Measurements from ENCODE around the gene DIAPH1.
A peak's percentile ranks its signal among the peaks of the same experiment; 100 is the strongest.

DIAPH1 gene

DNA sequence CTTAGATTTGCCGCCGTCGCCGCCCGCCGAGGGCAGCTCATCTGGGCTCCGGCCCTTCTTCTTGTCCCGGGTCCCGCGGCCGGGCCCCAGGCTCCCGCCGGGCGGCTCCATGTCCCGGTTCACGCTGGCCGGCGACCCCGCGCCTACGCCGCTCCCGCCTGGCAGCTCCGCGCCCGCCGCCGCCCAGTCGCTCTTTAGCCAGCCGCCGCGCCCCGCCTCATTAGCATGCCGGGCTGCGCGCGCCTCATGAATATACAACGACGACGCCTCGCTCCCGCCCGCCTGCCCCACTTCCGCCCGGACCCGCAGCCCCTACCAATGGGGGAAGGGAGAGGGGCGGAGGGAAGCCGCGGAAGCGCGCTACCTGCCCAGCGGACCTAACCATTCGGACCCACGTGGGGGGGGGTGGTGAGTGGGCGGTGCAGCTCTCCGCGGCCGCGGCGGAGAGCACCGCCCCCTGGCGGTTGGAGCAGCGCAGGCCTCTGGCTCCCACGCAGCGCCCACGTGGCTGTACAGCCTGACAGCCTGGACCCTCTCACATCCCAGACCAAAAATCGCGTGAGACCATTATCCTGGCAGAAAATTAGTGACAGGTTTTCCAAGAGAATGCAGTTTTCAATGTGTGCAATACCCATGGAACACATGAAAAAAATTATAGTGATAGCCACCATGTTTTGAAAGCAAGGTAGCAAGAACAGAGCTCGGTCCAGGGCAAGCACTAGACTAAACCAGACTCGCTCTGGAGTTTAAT lies at the start of gene DIAPH1:
Gene DIAPH1, minus strand, starts transcription at position 197 of the 751 bp plus-strand sequence. Its CDS starts 86 bp downstream, at position 111.
- DNase-seq = peak; percentile 88

DNA sequence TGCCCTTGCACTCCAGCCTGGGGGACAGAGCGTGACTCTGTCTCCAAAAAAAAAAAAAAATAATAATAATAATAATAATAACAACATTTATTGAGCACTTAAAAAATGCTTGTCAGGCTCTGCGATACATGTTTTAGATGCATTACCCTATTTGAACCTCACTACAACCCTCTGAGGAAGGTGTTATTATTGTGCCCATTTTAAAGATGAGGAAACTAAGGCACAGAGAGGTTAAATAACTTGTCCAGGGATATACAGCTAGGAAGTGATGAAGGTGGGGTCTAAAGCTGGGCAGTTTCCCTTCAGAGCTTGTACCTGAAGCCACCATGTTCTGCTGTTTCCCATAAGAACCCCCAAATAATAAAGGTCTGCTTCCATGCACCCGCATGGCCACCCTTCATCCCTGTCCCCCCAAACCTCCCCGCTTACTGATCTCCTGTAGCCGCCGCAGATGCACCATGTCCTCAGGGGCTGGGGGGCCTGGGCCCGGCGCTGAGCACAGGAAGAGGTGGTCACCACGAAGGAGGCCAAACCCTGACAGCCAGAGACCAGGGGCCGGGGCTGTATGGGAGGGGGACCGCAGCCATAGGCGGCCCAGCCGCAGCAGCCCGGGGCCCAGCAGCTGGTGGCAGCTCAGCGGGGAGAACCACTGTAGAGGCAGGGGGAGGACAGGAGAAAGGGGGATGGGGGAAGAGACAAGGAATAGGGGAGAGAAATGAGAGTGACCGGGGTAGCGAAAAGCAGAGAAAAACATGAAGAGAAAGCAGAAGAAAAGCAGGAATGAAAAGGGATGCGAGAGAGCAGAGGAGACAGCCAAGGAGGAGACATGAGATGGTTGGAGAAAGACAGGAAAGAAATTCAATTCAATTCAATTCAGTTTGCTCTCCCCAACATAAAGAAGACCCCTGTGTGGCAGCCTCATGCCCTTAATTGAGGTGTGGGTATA lies 47.5 kb upstream of the DIAPH1 start:
- no peak for DNase-seq

DNA sequence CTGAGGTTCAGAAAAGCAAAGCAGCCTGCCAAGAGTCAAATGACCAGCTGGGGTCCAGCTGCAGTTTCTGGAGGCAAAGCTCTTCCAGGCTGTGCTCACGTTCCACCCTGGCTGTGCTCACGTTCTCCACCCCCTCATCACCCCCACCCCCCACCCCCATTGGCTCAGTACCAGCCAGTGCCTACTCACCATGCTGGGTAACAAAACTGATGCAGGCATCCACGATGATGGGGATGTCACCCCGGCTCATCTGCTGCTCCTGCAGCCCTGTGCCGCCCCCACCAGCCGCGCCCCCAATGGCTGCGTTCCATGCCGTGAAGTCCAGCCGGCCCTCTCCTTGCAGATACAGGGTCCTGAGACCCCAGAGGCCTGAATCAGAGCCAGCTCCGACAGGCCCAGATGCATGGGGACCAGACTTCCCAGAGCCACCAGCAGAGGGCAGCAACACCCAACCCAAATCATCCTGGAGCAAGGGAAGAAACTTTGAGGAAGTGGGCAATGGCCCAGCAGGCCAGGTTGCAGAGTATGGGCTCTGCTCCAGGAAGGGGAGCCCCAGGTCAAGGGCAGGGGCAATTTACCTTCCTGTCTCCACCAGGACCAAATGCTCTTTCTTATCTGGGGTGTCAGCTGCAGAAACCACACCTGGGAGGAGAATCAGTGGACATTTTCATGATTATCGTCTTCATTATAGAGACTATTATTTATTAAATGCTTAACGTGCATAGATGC lies 46.1 kb upstream of the DIAPH1 start:
- DNase-seq = peak; percentile 34

DNA sequence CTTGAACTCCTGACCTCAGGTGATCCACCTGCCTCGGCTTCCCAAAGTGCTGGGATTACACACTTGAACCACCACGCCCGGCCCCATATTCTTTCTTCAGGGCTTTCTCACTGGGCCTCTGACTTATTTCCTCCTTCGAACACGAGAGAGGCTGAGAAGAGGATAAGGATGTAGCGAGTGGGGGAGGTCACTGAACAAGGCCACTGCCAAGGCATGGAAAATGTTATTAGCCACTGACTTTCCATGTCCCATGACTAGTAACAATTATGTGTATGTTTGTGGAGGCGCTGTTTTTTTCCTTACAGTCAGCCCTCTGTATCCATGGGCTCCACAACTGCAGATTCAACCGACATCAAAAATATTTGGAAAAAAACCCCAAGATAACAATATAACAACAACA lies 44.7 kb upstream of the DIAPH1 start:
- no peak for DNase-seq

DNA sequence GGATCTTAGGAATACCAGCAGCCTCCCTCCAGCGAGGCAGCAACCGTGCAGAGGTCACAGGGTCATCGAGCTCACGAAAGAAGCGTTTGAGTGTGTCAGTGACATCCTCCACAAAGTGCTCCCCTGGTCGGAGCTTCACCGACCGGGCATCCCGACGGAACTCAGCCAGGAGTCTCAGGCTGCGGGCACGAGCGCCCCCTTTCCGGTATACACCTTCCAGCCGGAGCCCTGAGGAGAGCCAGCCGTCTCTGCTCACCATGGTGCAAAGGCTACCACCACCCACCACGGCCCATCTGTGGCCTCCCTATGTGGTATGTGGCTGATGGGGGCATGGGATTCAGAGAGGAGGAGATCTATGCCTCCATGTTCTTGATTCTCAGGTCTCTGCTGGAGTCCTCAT lies 43.2 kb upstream of the DIAPH1 start:
- DNase-seq = no peak

DNA sequence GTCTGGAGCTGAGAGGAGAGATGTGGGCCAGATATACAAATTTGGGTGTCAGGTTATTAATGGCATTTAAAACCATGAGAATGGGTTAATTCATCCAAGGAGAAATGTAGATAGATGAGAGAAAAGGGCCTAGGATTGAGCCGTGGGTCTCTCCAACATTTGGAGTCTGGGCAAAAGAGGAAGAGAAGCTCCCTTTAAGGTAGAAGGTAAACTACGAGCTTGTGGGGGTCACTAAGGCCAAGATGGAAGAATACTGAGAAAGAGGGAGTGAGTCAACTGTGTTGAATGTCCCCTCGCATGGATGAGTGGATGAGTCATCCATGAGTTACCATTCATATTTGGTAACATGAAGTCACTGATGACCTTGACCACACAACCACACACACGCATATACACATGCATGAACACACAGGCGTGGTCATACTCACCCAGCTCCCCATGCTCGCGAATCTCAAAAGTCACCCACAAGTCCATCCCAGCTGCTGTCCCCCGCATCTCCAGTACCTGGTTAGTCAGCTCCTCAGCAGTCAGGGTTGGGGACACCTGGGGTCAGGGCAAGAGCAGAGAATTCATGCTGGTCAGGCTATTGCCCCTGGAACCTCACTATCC lies 39.2 kb upstream of the DIAPH1 start:
- no peak for DNase-seq

DNA sequence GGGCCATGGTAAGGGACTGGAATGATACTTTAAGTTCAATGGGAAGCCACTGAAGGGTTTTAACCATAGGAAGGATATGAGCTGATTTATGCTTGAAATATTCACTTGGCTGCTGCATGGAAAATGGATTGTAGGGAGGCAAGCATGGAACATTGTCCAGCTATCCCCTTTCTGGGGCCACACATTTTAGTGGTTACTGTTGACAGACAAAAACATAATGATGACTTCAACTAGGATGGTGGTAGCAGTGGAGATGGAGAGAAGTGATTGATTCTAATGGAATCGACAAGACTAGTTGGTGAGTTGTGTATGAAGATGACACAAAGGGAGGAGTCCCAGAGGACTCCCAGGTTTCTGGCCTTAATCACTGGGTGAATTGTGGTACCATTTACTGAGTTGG lies 38.6 kb upstream of the DIAPH1 start:
- DNase-seq = no peak

DNA sequence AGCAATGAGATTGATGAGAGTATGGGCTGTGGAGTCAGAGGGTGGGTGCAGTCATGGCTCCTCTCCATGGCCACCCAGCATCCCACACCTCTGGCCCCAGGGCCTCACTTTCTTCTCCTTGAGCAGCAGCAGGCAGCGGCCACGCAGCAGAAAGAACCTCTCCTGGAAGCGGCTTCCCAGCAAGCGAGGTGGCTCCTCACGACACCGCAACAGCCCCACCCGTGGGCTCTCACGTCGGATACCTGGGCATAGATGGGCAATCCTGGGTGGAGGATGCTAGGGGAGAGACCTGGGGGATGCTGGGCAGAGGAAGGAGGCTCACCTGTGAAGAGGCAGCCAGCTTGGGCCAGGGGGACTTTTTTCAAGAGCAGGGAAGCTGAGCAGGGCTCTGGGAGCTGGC lies 37.6 kb upstream of the DIAPH1 start:
- no peak for DNase-seq

DNA sequence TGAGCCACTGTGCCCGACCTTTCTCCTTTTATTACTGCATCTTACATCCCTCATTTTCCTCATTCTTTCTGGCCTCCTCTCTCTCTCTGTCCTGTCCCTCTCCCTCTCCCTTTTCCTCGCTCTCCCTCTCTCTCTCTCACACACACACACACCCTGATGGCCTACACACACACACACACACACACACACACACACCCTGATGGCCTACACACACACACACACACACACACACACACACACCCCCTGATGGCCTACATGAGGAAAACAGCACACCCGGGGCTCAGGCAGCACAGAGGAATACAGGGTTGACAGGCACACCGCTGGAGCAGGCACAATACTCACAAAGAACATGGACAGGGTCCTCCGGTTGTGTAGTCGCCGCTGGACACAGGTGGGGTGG lies 36.2 kb upstream of the DIAPH1 start:
- DNase-seq = no peak

DNA sequence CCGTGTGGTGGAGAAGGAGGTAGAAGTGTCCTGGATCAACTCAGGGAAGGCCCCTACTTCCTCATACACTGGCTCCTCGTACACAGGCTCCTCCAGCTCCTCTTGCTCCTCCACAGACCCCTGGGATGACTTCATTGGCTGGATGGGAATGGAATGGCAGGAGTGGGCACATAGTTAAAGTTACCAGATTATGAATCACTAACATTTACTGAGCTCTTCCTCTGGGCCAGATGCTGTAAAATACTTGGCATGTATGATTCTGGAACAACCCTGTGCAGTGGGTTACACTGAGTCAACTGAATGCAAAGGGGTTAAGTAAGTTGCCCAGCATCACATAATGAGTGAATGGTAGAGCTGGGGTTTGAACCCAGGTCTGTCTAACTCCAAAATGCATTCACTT lies 35.5 kb upstream of the DIAPH1 start:
- DNase-seq = no peak

DNA sequence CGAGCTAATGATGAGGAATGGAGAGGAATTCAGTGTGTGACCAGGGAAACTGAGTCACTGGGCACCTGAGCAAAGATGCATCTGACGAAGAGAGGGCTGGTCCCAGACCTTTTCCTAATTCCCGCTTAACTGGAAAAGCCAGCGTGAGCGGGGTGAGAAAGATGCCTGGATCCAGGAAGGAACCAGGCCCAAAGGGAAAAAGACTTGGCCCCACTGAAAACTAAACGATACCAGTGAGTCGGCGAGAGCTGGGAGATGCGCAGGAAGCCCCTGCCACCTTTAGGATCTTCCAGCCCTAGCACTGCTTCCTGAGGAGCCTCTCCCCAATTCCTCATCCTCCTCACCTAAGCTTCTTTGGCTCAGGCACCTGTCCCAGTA lies 32.9 kb upstream of the DIAPH1 start:
- no peak for DNase-seq

DNA sequence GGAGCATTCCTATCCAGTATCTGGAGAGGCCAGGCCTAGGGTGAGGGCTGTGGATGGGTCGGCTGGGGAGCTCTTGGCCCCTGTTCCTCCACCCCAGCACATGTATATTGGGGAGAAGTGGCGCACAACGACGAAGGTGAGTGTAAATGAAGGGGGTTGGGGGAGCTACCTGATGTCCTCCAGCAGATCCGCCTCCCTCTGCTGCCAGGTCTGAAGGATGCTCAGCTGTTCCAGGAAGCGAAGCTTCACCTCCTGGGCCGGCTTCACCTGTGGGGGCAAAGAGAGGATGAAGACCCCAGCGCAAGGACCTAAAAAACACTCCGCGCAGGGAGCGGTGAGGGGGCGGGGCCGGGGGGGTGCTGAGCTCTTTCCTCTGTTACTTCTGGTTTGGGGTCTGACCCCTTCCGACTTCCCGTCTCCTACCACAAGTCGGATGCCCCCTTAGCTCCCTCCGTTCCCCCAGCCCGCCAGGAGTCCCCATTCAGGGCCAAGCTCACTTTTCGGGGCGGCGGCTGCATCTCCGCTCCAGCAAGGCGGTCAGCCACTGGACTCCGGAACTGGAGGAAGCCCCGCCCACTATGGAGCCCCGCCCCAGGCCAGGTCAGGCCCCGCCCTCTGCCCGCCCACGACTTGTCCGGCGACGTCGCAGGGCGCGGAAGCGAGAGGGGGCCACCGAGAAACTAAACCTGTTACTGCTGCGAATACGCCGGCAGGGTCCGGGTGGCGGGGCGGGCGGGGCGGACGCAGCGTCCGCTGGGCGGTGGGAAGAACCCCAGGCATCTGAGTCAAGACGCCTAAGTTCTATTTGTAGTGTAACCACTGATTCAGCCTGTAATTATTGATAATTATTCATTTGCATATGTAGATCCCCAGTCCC lies 32.3 kb upstream of the DIAPH1 start, which contains the start of gene FCHSD1:
Gene FCHSD1, minus strand, starts transcription at position 568 of the 877 bp plus-strand sequence. Its CDS starts 50 bp downstream, at position 518.
- DNase-seq = peak; percentile 30

DNA sequence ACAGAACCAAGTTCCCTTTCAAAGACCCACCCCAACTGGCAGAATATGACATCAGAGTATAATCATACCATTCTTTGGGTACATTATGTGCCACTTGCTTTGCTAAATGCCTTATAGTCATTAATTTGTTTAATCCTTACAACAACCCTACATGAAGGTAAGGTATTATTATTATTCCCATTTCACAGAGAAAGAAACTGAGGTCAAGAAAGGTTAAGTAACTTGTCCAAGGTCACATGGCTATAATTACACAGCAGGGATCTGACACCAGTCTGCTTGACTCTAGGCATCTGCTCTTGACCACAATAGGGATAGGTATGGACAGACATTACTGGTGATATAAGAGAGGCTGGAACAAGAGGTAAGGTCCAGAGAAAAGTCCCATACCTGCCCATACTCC lies 31.2 kb upstream of the DIAPH1 start:
- DNase-seq = no peak

DNA sequence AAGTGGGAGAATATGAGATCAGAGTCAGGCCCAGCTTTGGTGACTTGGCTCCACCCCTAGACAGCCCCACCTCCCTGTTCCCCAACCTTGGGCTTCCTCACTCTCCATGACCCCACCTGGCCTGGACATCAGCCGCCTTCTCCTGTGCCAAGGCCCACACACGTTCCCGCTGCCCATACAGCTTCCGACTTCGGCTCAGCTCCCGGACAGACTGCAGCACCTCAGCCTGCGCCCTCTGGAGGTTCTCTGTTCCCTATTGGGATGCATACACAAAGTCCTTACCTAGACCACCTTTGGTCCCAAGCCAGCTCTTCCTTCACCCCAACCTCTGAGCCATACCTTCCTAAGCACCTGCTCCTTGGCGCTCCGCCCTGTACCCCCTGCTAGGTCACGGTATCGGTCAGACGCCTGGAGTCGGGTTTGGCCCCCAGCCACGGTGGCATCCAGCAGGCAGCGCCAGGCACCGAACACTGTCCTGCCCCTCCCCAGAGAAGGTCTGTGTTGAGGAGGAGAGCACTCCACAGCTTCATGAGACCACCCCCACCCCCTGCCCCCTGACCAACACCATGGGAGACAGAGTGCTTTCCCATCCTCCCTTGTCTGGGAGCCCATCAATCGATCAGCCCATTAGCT lies 30.4 kb upstream of the DIAPH1 start:
- DNase-seq = no peak

DNA sequence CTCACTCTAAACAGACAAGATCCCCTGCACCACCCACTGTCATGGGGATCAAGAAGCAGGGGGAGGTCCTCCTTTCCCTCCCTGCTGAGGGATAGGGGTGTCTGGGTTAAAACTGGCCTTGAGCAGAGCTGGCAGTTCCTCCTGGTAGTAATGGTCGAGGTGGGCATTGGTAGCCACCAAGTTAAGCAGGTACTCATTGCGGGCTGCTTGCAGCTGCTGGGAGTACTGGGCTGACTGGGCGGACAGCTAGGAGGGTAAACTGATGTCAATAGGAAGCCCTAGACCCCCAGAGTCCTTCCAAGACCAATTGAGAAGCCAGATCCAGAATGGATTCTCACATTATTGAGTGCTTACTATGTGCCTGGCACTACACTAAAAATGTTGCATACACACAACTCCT lies 29.1 kb upstream of the DIAPH1 start:
- no peak for DNase-seq

DNA sequence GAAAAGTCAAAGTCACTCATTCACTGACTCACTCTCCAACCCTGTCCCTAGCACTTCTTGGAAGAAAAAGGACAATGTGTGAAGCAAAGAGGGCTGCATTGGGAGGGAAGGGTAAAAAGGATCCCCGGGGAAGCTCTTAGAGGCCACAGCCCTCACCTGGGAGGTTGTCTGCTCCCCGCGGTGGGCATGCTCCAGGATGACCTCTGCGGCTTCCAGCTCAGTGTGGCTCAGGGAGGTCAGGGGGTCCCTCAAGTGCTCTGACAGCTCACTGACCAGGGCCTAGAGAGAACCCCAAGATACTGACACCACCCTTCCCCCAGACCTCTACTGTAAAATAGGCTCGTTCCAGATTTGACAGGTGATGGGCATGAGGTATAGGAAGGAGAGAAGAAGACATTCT lies 28.4 kb upstream of the DIAPH1 start:
- DNase-seq = no peak

DNA sequence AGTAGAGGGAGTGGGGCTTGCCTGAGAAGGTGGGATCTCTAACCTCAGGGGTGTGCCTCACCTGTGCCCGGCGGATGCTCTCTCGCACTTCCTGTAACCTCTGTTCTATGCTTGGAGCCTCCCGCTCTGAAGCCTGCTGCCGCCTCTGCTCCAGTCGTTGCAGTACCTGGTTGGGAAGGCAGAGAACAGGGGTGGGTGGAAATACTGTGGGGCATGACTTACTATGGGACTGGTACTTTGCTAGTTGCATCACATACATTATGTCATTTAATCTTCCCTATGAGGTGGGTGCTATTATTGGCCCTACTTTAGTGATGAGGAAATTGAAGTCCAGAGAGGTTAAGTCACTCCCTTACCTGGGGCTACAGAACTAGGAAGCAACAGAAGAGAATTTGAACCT lies 27.2 kb upstream of the DIAPH1 start:
- no peak for DNase-seq

DNA sequence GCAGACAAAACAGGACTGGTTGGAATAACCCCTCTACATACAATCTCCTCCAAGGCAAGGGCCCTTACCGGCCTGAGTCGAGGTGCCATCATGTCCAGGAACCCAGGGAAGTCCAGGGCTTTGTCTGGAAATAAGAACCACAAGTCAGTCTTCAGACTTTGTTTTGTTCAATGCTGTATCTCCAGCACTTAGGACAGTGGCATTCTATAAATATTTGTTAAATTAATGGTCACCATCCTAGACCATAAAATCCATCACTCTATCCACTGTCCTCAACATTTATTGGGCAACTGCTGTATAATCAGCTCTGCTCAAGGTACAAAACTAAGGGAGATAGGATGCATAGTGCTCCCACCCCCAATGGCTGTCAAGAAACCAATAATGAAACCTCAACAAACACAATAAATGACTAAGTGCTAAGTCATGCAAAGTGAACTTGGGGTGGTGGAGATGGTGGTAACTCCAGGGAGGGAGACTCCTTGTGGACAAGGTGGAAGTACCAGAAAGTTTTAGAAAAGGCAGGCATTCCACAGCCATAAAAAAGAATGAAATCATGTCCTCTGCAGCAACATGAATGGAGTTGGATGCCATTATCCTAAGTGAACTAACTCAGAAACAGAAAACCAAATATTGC lies 23.0 kb upstream of the DIAPH1 start:
- DNase-seq = no peak

DNA sequence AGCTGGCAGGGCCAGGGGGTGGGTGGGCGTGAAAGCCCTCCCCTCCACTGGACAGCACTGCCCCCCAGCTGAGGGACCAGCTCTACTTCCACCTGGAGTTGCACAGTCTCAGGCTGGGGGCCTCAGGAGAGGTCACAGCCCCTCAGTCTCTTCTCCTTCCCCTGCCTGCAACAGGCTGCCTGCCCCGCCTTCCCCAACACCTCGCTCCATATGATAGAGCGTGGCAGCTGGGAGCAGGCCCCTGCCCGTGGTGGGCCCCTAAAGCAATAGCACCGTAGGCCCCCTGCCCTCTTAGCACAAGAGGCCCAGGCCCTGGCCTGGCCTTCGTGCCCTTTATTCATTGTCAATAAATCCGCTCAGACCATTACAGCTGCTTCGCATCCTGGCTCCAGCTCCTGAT lies 21.9 kb upstream of the DIAPH1 start:
- no peak for DNase-seq

DNA sequence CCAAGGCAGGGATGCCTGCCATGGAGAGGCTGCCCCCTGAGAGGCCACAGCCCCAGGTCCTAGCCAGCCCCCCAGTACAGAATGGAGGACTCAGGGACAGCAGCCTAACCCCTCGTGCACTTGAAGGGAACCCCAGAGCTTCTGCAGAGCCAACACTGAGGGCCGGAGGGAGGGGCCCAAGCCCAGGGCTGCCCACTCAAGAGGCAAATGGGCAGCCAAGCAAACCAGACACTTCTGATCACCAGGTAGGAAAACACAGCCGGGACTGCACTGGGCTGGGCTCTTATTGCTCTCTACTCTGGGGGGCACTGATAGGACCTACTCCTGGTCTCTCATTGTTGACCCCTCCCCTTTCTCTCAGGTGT lies 21.2 kb upstream of the DIAPH1 start:
- no peak for DNase-seq

All from NCI-H2029 treated with DMSO at 0.1 percent for 48 hours (cell line).